Mesodermal cell (in vitro differentiated cells): ENCODE data around the gene TMEM223. TPM values are rescaled to one million over a fixed set of nuclear protein-coding genes. Genes with fewer than 3 reads are reported as not detected.
"Not testable (repeated sequence)": the region's sequence is repeated elsewhere in the genome, so short reads cannot be mapped to it uniquely, and the experiment has no call there.

Experiments
- H3K27ac ChIP-seq: 2 replicates; pipeline ENCODE4 v1.7.0; 2013; ENCODE audit warnings: mild to moderate bottlenecking, low read depth, low read length, moderate library complexity; ENCODE audit not compliant: severe bottlenecking
- H3K36me3 ChIP-seq: 2 replicates; pipeline ENCODE4 v1.7.1; 2013; ENCODE audit warnings: mild to moderate bottlenecking, low read length, moderate library complexity; ENCODE audit not compliant: control insufficient read depth, insufficient read depth
- H3K4me1 ChIP-seq: one replicate; pipeline ENCODE4 v1.7.1; 2013; ENCODE audit warnings: mild to moderate bottlenecking, low read length; ENCODE audit not compliant: insufficient read depth, control insufficient read depth, poor library complexity, severe bottlenecking
- H3K4me3 ChIP-seq: 2 replicates; pipeline ENCODE4 v1.7.0; 2013; ENCODE audit warnings: low read length, control low read depth, mild to moderate bottlenecking; ENCODE audit not compliant: insufficient read depth, poor library complexity, severe bottlenecking; ENCODE audit errors: extremely low read depth
- H3K9me3 ChIP-seq: 2 replicates; pipeline ENCODE4 v1.7.1; 2013; ENCODE audit warnings: mild to moderate bottlenecking, low read length, moderate library complexity; ENCODE audit not compliant: control insufficient read depth
- WGBS, 2 experiments: methylation state at CpG; one replicate each; pipeline ENCODE4 v1.1.5; 2013; ENCODE audit warnings: missing lambda C conversion rate in 2 of 2; ENCODE audit not compliant: insufficient coverage in 2 of 2; 5-methylcytosine and 5-hydroxymethylcytosine counted together
- polyA plus RNA-seq, 2 experiments: library from polyadenylated mRNA; stranded (reverse); fragments of 50-300 nt; gene quantifications; one replicate each; pipeline ENCODE4 v1.2.3, GENCODE V29; 2013

The TMEM223 gene
- polyA plus RNA-seq (2013, experiment 1 of 2) = 14.6 TPM
- polyA plus RNA-seq (2013, experiment 2 of 2) = 16.0 TPM

GRCh38 chr11:62791501-62792201, at the start of gene TMEM223:
Gene TMEM223 (minus strand): TSS chr11:62792006. CDS start chr11:62791994, 12 bp downstream.
- H3K36me3 ChIP-seq = peaks cover 69% of the 10 kb centered on the region
- no peaks in the 10 kb centered on the region for H3K9me3 ChIP-seq
- WGBS, 2 experiments = 1% methylated on average over 43 to 48 of the region's 58 CpGs
- H3K4me3 ChIP-seq = peak within 1 kb of the TSS; percentile 78
- peaks cover 19% of the 10 kb centered on the region for H3K4me1 ChIP-seq
- H3K27ac ChIP-seq = peak within 1 kb of the TSS; percentile 88

GRCh38 chr11:62840721-62841360, 49.0 kb upstream of the TMEM223 start:
- H3K9me3 ChIP-seq, H3K4me1 ChIP-seq: not testable (repeated sequence)
- H3K36me3 ChIP-seq = peaks cover 22% of the 10 kb centered on the region
- H3K27ac ChIP-seq = peak overlapping the region; percentile 100
- WGBS, 2 experiments = 5 to 7% methylated on average over 33 to 35 of the region's 41 CpGs
- H3K4me3 ChIP-seq = peak overlapping the region; percentile 98

- peaks cover 10% of the 10 kb centered on the region for H3K4me1 ChIP-seq
- H3K36me3 ChIP-seq = peaks cover 38% of the 10 kb centered on the region
- no peaks in the 10 kb centered on the region for H3K9me3 ChIP-seq
- WGBS, 2 experiments = 0 to 1% methylated on average over 42 to 56 of the region's 62 CpGs
- peak within 1 kb of the TSS; percentile 98 for H3K4me3 ChIP-seq
- peak within 1 kb of the TSS; percentile 100 for H3K27ac ChIP-seq
These were observed 47.5 kb upstream of the TMEM223 start, which contains the start of gene WDR74 for GRCh38 chr11:62839050-62839945. Gene WDR74 (minus strand): TSS chr11:62839590. CDS start chr11:62839570, 20 bp downstream.

GRCh38 chr11:62835336-62835735, 43.5 kb upstream of the TMEM223 start:
- WGBS, 2 experiments = 89 to 98% methylated on average over 7 of the region's 8 CpGs
- H3K36me3 ChIP-seq = peaks cover 54% of the 10 kb centered on the region
- H3K27ac ChIP-seq = no peak overlapping the region
- H3K4me3 ChIP-seq = no peak overlapping the region
- peaks cover 10% of the 10 kb centered on the region for H3K4me1 ChIP-seq
- H3K9me3 ChIP-seq = no peaks in the 10 kb centered on the region

- Histone ChIP-seq H3K4me3 (peak within 1 kb of the TSS; percentile 85), H3K36me3 (peaks cover 69% of the 10 kb centered on the region), H3K4me1 (peaks cover 8% of the 10 kb centered on the region), H3K9me3 (no peaks in the 10 kb centered on the region), H3K27ac (peak within 1 kb of the TSS; percentile 100)
- WGBS, 2 experiments = 19 to 25% methylated on average over 34 to 38 of the region's 40 CpGs
These were observed 40.8 kb upstream of the TMEM223 start, which contains the start of gene TEX54 for GRCh38 chr11:62832336-62833234. Gene TEX54 (minus strand): TSS chr11:62832841.

GRCh38 chr11:62831520-62832335, 39.9 kb upstream of the TMEM223 start, which contains the start of gene STX5:
Gene STX5 (minus strand): TSS chr11:62832051. CDS start chr11:62831243, 808 bp downstream.
- 0% methylated on average over 32 to 49 of the region's 65 CpGs for WGBS, 2 experiments
- Histone ChIP-seq H3K4me3 (peak within 1 kb of the TSS; percentile 85), H3K9me3 (no peaks in the 10 kb centered on the region), H3K4me1 (peaks cover 8% of the 10 kb centered on the region), H3K27ac (peak within 1 kb of the TSS; percentile 100), H3K36me3 (peaks cover 71% of the 10 kb centered on the region)

- H3K4me3 ChIP-seq = peak overlapping the region; percentile 85
- no peaks in the 10 kb centered on the region for H3K9me3 ChIP-seq
- peaks cover 68% of the 10 kb centered on the region for H3K36me3 ChIP-seq
- peak overlapping the region; percentile 100 for H3K27ac ChIP-seq
- H3K4me1 ChIP-seq = peaks cover 8% of the 10 kb centered on the region
- WGBS, 2 experiments = 0% methylated on average over 7 to 24 of the region's 33 CpGs
These were observed 39.2 kb upstream of the TMEM223 start for GRCh38 chr11:62830904-62831519.

- WGBS, 2 experiments = 93 to 98% methylated on average over 6 to 7 of the region's 8 CpGs
These were observed 36.3 kb upstream of the TMEM223 start for GRCh38 chr11:62828130-62828529.

GRCh38 chr11:62823677-62824076, 31.9 kb upstream of the TMEM223 start:
- H3K4me1 ChIP-seq = no peaks in the 10 kb centered on the region
- no peak overlapping the region for H3K27ac ChIP-seq
- no peaks in the 10 kb centered on the region for H3K9me3 ChIP-seq
- no peak overlapping the region for H3K4me3 ChIP-seq
- H3K36me3 ChIP-seq = peaks cover 87% of the 10 kb centered on the region
- 89 to 95% methylated on average over 2 of the region's 3 CpGs for WGBS, 2 experiments

More at GRCh38 chr11:62828130-62828529, 36.3 kb upstream of the TMEM223 start:
- peaks cover 69% of the 10 kb centered on the region for H3K36me3 ChIP-seq
- not testable (repeated sequence) for H3K4me1 ChIP-seq, H3K9me3 ChIP-seq, H3K27ac ChIP-seq, H3K4me3 ChIP-seq
